ENCODE measurements around the gene TEAD4.

The TEAD4 gene

DNA sequence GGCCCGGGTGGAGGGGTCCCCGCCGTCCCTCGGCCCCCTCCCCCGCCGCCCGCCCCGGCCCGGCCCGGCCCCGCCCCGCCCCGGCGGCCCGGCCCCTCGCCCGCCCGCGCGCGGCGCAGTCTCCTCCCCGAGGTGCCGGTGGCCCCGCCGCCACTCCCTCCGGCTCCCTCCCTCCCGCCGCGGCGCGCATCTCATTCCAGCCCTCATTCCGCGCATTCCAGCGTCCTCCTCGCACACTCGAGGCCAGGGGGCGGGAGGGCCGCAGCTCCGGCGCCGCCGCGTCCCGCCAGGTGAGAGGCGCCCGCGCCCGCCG is at the start of gene TEAD4:
TEAD4 (plus strand) TSS at position 206 of the 313 bp plus-strand sequence.
- peak within 1 kb of the TSS; percentile 77 for H3K4me3 Mint-ChIP-seq
- H3K9me3 Mint-ChIP-seq = no peaks in the 10 kb centered on the region
- H3K27ac Mint-ChIP-seq = no peak within 1 kb of the TSS
- H3K27me3 Mint-ChIP-seq = peaks cover 53% of the 10 kb centered on the region
- H3K36me3 Mint-ChIP-seq (ENCODE audit: low read depth) = no peaks in the 10 kb centered on the region
- peaks cover 21% of the 10 kb centered on the region for H3K4me1 Mint-ChIP-seq (ENCODE audit: low read depth)

DNA sequence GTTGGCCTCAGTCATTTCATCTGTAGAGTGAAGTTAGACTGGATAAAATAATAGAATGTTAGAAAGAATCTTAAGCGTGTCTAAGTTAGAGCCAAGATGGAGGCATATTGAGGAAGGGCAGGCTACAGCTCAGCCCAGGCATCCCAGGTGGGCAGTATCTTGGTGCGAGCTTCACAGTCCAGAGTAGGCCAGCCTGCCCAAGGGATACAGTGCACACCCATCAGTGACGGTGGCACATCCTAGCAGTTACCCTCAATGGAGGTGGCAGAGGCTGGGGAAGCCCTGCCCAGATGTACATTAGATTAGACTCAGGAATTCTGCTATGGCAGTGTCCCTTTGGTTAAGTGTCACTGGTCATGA is 47.0 kb upstream of the TEAD4 start:
- Mint-ChIP-seq H3K4me3 (no peak overlapping the region), H3K4me1 (ENCODE audit: low read depth) (no peaks in the 10 kb centered on the region), H3K36me3 (ENCODE audit: low read depth) (peaks cover 26% of the 10 kb centered on the region), H3K27ac (no peak overlapping the region), H3K9me3 (no peaks in the 10 kb centered on the region), H3K27me3 (no peaks in the 10 kb centered on the region)

DNA sequence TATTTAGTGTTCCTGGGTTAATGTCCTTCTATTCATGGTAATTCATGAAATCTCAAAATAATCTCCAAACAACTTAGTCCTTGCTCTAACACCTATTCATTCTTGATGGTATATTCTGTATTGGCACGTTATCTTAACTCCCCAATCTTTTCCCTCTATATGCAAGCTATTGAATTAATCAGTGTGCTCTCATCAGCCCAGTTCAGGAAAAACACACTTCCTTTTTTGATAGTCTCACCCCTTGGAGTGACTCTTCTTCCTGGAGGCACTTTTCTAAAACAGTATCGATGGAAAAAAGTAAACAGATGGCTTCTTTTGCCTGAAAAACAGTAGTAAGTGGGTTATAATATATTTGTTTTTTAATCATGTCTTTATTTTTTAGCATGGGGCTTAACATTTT is 39.9 kb upstream of the TEAD4 start:
- peaks cover 23% of the 10 kb centered on the region for H3K36me3 Mint-ChIP-seq (ENCODE audit: low read depth)
- H3K27me3 Mint-ChIP-seq = no peaks in the 10 kb centered on the region
- H3K9me3 Mint-ChIP-seq = no peaks in the 10 kb centered on the region
- no peak overlapping the region for H3K4me3 Mint-ChIP-seq
- peaks cover 3% of the 10 kb centered on the region for H3K4me1 Mint-ChIP-seq (ENCODE audit: low read depth)
- H3K27ac Mint-ChIP-seq = no peak overlapping the region

DNA sequence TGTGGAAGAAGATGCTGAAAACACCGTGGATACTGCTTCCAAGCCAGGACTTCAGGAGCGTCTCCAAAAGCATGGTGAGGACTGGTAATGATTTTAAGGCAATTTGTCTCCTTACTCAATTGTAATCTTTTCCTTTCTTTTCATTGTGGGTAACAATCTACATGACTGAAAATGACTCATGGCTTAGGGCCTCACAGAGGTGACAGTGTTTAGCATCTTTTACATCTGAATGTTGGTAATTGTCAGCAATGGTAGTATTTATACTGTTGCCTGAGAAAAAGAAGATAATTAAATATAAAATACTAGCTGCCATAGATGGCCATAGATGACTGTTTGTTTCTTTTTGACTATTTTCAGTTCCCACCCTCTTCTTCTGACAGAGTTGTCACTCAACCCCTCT is 36.9 kb upstream of the TEAD4 start:
- H3K9me3 Mint-ChIP-seq = no peaks in the 10 kb centered on the region
- H3K4me1 Mint-ChIP-seq (ENCODE audit: low read depth) = peaks cover 8% of the 10 kb centered on the region

DNA sequence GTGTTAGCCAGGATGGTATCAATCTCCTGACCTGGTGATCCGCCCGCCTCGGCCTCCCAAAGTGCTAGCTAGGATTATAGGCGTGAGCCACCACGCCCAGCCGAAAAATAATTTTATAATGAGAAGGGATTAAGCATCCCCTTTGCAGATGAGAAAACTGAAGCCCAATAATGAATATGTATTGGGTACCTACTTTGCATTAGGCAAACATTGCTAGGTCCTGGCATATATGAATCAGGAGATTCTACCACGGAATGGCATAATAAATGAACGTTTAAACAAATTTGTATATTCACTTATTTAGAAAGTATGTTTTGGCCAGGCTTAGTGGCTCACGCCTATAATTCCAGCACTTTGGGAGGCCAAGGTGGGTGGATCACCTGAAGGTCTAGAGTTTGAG is 36.1 kb upstream of the TEAD4 start:
- Mint-ChIP-seq H3K27me3 (no peaks in the 10 kb centered on the region), H3K27ac (no peak overlapping the region), H3K36me3 (ENCODE audit: low read depth) (peaks cover 26% of the 10 kb centered on the region)

More for the DNA sequence above, 36.9 kb upstream of the TEAD4 start:
- Mint-ChIP-seq H3K4me3 (no peak overlapping the region), H3K27ac (no peak overlapping the region), H3K27me3 (no peaks in the 10 kb centered on the region), H3K36me3 (ENCODE audit: low read depth) (peaks cover 26% of the 10 kb centered on the region)

DNA sequence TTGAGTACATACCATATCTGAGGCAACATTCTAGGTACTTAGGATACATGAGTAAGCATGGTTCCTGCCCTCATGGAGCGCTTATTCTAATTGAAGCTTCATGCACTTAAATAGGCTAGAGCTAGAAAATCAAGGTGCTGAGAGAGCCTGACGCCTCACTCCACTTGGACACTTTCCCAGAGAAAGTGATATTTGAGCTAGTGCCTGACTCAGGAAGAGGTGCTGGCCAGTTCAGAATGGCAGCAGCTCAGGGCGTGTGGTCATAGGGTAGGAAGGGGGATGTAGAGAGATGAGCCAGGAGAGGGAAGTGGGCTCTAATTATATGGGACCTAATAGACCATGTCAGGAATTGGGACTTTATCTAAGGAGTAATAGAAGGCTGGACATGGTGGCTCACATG is 35.2 kb upstream of the TEAD4 start:
- H3K4me1 Mint-ChIP-seq (ENCODE audit: low read depth) = peaks cover 8% of the 10 kb centered on the region
- no peaks in the 10 kb centered on the region for H3K27me3 Mint-ChIP-seq
- H3K27ac Mint-ChIP-seq = no peak overlapping the region
- no peak overlapping the region for H3K4me3 Mint-ChIP-seq
- H3K9me3 Mint-ChIP-seq = no peaks in the 10 kb centered on the region
- H3K36me3 Mint-ChIP-seq (ENCODE audit: low read depth) = peaks cover 26% of the 10 kb centered on the region

More for the DNA sequence above, 36.1 kb upstream of the TEAD4 start:
- Mint-ChIP-seq H3K4me3 (no peak overlapping the region), H3K4me1 (ENCODE audit: low read depth) (peaks cover 8% of the 10 kb centered on the region), H3K9me3 (no peaks in the 10 kb centered on the region)

DNA sequence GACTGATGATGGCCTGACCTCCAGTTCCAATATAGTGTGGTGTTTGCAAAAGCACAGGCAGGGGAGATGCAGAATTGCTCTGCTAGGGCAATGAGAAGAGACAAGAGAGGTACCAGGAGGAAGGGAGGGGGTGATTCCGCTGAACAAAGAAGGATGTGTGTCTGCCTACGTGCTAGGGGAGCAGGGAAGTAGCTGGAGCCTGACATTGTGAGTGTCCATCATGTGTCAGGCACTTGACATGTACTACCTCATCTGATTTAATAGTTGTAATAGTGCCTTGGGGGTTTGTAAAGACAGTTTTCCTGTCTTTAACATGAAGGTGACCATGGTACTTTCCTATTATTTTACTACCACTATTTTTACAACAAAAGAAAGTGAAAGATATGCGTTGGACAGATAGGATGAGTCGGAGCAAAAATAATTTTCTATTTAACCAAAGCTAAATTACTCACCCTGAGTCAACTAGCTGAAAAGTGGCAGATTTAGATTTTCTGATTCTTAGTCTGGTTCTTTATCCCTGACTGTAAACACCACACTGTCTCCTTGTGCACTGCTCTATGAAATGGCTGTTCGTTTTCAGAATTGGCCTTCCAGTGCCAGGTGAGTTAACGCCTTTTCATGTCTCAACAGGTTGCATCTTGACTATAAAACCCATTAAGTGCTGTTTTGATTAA is 33.7 kb upstream of the TEAD4 start:
- H3K9me3 Mint-ChIP-seq = no peaks in the 10 kb centered on the region
- no peak overlapping the region for H3K4me3 Mint-ChIP-seq
- H3K27ac Mint-ChIP-seq = peak overlapping the region; percentile 2
- no peaks in the 10 kb centered on the region for H3K27me3 Mint-ChIP-seq
- peaks cover 26% of the 10 kb centered on the region for H3K36me3 Mint-ChIP-seq (ENCODE audit: low read depth)
- H3K4me1 Mint-ChIP-seq (ENCODE audit: low read depth) = peaks cover 8% of the 10 kb centered on the region

DNA sequence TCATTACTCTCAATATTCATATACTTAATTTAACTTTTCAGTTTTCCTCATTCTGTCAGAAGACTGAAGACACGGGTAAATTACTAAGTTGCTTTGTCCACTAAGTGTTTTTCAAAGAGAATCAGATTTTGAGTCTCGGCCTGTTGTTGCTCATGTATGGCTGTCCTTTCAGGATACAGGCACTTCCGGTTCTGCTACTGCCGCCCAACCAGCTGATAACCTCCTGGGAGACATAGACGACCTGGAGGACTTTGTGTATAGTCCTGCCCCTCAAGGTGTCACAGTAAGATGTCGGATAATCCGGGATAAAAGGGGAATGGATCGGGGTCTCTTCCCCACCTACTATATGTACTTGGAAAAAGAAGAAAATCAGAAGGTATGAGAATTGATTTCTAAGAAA is 28.3 kb upstream of the TEAD4 start:
- H3K36me3 Mint-ChIP-seq (ENCODE audit: low read depth) = peaks cover 34% of the 10 kb centered on the region

DNA sequence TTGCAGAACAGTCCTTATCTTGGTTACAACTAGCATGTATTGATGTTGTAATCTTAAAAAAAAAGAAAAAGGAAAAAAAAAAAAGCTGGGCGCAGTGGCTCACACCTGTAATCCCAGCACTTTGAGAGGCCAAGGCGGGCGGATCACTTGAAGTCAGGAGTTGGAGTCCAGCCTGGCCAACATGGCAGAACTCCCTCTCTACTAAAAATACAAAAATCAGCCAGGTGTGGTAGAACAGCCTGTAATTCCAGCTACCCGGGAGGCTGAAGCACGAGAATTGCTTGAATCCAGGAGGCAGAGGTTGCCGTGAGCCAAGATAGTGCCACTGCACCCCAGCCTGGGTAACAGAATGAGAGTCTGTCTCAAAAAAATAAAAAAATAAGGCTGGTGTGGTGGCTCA is 25.6 kb upstream of the TEAD4 start:
- no peak overlapping the region for H3K4me3 Mint-ChIP-seq
- H3K4me1 Mint-ChIP-seq (ENCODE audit: low read depth) = no peaks in the 10 kb centered on the region
- no peak overlapping the region for H3K27ac Mint-ChIP-seq
- no peaks in the 10 kb centered on the region for H3K9me3 Mint-ChIP-seq
- no peaks in the 10 kb centered on the region for H3K27me3 Mint-ChIP-seq
- H3K36me3 Mint-ChIP-seq (ENCODE audit: low read depth) = peaks cover 38% of the 10 kb centered on the region

More for the DNA sequence above, 28.3 kb upstream of the TEAD4 start:
- Mint-ChIP-seq H3K27ac (no peak overlapping the region), H3K4me1 (ENCODE audit: low read depth) (no peaks in the 10 kb centered on the region), H3K4me3 (no peak overlapping the region), H3K27me3 (no peaks in the 10 kb centered on the region), H3K9me3 (no peaks in the 10 kb centered on the region)

DNA sequence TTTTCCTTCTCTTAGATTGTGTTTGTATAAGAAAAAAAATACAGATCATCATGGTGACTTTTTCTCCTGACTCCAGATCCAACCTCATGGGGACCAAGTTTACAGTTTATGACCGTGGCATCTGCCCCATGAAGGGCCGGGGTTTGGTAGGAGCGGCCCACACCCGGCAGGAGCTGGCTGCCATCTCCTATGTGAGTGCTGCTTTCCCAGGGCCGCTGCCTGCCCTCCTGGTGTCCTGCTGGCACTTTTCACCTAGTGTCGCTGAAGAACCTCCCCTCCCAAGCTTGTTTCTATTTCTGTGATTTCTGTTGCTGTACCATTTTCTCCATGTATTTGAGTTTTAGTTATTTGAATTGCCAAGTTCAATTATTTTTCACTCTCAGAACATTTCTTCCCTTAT is 24.8 kb upstream of the TEAD4 start:
- H3K27ac Mint-ChIP-seq = no peak overlapping the region
- H3K9me3 Mint-ChIP-seq = no peaks in the 10 kb centered on the region
- peaks cover 38% of the 10 kb centered on the region for H3K36me3 Mint-ChIP-seq (ENCODE audit: low read depth)
- no peak overlapping the region for H3K4me3 Mint-ChIP-seq
- no peaks in the 10 kb centered on the region for H3K27me3 Mint-ChIP-seq
- H3K4me1 Mint-ChIP-seq (ENCODE audit: low read depth) = no peaks in the 10 kb centered on the region

DNA sequence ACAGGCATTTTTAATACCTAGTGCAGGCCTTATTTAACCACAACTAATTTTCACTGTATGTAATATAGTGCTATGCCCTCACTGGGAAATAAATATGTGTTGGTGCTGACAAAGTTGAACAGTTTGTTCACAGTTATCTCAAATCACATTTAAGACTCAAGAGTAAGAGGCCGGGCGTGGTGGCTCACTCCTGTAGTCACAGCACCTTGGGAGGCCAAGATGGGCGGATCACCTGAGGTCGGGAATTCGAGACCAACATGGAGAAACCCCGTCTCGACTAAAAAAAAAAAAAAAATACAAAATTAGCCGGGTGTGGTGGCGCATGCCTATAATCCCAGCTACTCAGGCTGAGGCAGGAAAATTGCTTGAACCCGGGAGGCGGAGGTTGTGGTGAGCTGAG is 22.9 kb upstream of the TEAD4 start:
- Mint-ChIP-seq H3K4me1 (ENCODE audit: low read depth) (no peaks in the 10 kb centered on the region), H3K4me3 (no peak overlapping the region), H3K27me3 (no peaks in the 10 kb centered on the region), H3K27ac (no peak overlapping the region), H3K36me3 (ENCODE audit: low read depth) (peaks cover 35% of the 10 kb centered on the region), H3K9me3 (no peaks in the 10 kb centered on the region)

DNA sequence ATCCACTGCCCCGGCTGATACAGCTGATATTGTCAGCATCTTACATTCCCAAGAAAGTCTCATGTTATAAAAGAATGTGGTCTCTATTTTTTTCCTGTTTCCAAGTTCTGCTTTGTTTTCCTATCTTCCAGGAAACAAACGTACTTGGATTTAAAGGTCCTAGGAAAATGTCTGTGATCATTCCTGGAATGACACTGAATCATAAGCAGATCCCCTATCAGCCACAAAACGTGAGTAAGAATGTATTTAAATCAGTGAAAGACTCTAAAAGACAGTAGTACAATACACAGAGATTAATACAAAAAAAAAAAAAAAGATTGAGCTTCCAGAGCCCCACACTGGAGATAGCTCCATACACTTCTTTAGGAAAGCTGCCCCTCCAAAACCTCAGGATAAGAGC is 21.7 kb upstream of the TEAD4 start:
- Mint-ChIP-seq H3K4me3 (no peak overlapping the region), H3K9me3 (no peaks in the 10 kb centered on the region), H3K27ac (no peak overlapping the region), H3K36me3 (ENCODE audit: low read depth) (peaks cover 33% of the 10 kb centered on the region), H3K4me1 (ENCODE audit: low read depth) (no peaks in the 10 kb centered on the region), H3K27me3 (no peaks in the 10 kb centered on the region)

DNA sequence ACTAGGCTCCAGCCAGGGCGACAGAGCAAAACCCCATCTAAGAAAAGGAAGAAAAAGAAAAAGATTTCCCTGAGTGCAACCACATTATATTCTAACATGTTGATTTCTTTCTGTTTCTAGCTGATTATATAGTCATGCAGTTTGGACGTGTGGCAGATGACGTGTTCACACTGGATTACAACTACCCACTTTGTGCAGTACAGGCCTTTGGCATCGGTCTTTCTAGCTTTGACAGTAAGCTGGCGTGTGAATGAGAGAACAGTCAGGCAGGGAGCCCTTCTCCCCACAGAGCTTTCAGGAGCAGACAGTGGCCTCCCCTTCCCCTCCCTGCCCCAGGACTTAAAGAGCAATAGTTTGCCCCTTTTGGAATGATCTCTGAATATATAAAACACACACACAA is 20.0 kb upstream of the TEAD4 start:
- peaks cover 28% of the 10 kb centered on the region for H3K36me3 Mint-ChIP-seq (ENCODE audit: low read depth)
- no peaks in the 10 kb centered on the region for H3K4me1 Mint-ChIP-seq (ENCODE audit: low read depth)
- no peak overlapping the region for H3K27ac Mint-ChIP-seq
- H3K27me3 Mint-ChIP-seq = no peaks in the 10 kb centered on the region
- no peak overlapping the region for H3K4me3 Mint-ChIP-seq
- no peaks in the 10 kb centered on the region for H3K9me3 Mint-ChIP-seq

DNA sequence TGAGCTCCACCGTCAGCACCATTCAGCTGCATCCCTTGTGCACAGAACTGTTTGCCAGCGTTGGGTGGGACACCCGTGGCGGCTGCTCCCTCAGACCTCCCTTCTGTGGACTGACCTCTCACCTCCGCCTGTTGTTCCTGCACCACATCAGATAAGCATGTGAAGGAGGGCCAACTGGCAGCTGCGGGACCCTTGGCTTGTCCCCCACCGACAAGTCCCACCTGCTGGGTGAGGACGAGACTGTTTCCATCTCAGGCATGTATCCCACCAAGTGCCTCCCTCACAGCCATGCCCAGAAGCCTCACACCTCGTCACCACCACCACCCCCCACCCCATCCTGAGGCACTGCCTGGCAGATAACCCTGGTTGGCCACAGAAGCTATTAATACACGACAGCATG is 18.6 kb upstream of the TEAD4 start:
- Mint-ChIP-seq H3K9me3 (no peaks in the 10 kb centered on the region), H3K27me3 (no peaks in the 10 kb centered on the region), H3K36me3 (ENCODE audit: low read depth) (peaks cover 15% of the 10 kb centered on the region), H3K4me3 (no peak overlapping the region), H3K27ac (no peak overlapping the region), H3K4me1 (ENCODE audit: low read depth) (no peaks in the 10 kb centered on the region)

DNA sequence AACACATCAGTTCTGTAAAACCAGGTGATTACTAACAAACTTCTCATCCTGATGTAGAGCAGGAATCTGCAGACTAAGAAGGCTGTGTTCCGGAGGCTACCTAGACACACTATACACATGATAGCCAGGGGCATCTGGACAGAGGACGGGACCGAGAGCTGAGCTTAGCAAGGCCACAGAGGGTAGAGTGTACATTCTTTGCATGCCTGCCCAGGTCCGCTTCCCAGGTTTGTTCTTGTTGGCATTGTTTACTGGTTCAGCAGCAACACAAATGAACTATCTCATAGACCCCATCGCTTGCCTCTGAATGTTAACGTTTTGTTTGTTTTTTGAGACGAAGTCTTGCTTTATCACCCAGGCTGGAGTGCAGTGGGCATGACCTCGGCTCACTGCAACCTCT is 17.7 kb upstream of the TEAD4 start:
- no peak overlapping the region for H3K4me3 Mint-ChIP-seq
- no peaks in the 10 kb centered on the region for H3K9me3 Mint-ChIP-seq
- H3K36me3 Mint-ChIP-seq (ENCODE audit: low read depth) = peaks cover 15% of the 10 kb centered on the region
- no peak overlapping the region for H3K27ac Mint-ChIP-seq
- no peaks in the 10 kb centered on the region for H3K27me3 Mint-ChIP-seq
- H3K4me1 Mint-ChIP-seq (ENCODE audit: low read depth) = no peaks in the 10 kb centered on the region

DNA sequence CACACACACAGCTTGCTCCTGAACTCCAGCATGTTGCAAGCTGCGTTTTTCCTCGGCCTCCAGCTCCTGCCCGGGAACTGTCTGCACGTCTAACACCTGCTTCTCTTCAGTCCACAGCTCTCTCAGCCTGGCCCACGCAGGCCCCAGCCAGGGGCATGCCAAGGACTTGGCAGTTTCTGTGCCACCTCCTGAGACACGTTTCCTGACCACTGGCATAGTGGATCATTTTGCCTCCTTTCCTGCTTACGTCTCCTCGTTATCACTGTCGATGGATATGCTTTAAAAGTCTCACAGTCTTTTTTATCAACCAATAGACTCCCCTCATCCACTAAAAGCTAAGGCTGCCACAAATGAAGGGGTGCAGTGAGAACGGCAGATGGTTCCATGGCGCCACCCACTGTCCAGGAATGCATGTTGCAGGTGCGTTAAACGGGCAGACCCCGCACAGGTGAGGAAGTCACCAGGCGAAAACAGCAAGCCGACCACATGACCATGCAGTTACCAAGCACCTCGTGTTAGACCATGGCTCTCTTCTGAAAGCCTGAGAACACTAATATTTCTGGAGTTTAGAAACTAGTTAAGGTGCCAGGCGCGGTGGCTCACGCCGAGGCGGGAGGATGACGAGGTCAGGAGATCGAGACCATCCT is 14.7 kb upstream of the TEAD4 start:
- Mint-ChIP-seq H3K27me3 (peaks cover 3% of the 10 kb centered on the region), H3K4me3 (no peak overlapping the region), H3K27ac (no peak overlapping the region), H3K36me3 (ENCODE audit: low read depth) (peaks cover 4% of the 10 kb centered on the region), H3K4me1 (ENCODE audit: low read depth) (no peaks in the 10 kb centered on the region), H3K9me3 (no peaks in the 10 kb centered on the region)
